ENCODE data around the gene LAMC1.
"Not testable (repeated sequence)": the region's sequence is repeated elsewhere in the genome, so short reads cannot be mapped to it uniquely, and the experiment has no call there.

The LAMC1 gene

GRCh38 chr1:183038333-183038866, 15.2 kb downstream of the LAMC1 start:
- no peak for DNase-seq
- in situ Hi-C loops (cut with HindIII; ENCODE audit: low pct_ligation_motif_present, low pct_unique_long_range_greater_than_20kb, low sequenced_read_pairs) = no loop called here

- DNase-seq = no peak
- in situ Hi-C loops (cut with HindIII; ENCODE audit: low pct_ligation_motif_present, low pct_unique_long_range_greater_than_20kb, low sequenced_read_pairs) = no loop called here
These were observed 15.7 kb downstream of the LAMC1 start for GRCh38 chr1:183038913-183039312.

GRCh38 chr1:183039330-183039729, 16.1 kb downstream of the LAMC1 start:
- in situ Hi-C loops (cut with HindIII; ENCODE audit: low pct_ligation_motif_present, low pct_unique_long_range_greater_than_20kb, low sequenced_read_pairs) = no loop called here
- no peak for DNase-seq

- in situ Hi-C loops (cut with HindIII; ENCODE audit: low pct_ligation_motif_present, low pct_unique_long_range_greater_than_20kb, low sequenced_read_pairs) = no loop called here
- DNase-seq = peak; percentile 73
These were observed 16.8 kb downstream of the LAMC1 start for GRCh38 chr1:183039985-183040447.

GRCh38 chr1:183040547-183040971, 17.3 kb downstream of the LAMC1 start:
- no peak for DNase-seq

GRCh38 chr1:183043254-183043653, 20.0 kb downstream of the LAMC1 start:
- in situ Hi-C loops (cut with HindIII; ENCODE audit: low pct_ligation_motif_present, low pct_unique_long_range_greater_than_20kb, low sequenced_read_pairs) = no loop called here
- no peak for DNase-seq

More at GRCh38 chr1:183040547-183040971, 17.3 kb downstream of the LAMC1 start:
- in situ Hi-C loops (cut with HindIII; ENCODE audit: low pct_ligation_motif_present, low pct_unique_long_range_greater_than_20kb, low sequenced_read_pairs) = no loop called here

GRCh38 chr1:183043872-183044854, 20.9 kb downstream of the LAMC1 start:
- peak; percentile 65 for DNase-seq
- in situ Hi-C loops (cut with HindIII; ENCODE audit: low pct_ligation_motif_present, low pct_unique_long_range_greater_than_20kb, low sequenced_read_pairs) = no loop called here

- in situ Hi-C loops (cut with HindIII; ENCODE audit: low pct_ligation_motif_present, low pct_unique_long_range_greater_than_20kb, low sequenced_read_pairs) = no loop called here
- no peak for DNase-seq
These were observed 21.9 kb downstream of the LAMC1 start for GRCh38 chr1:183044893-183045649.

- in situ Hi-C loops (cut with HindIII; ENCODE audit: low pct_ligation_motif_present, low pct_unique_long_range_greater_than_20kb, low sequenced_read_pairs) = no loop called here
- no peak for DNase-seq
These were observed 25.2 kb downstream of the LAMC1 start for GRCh38 chr1:183048087-183049085.

- in situ Hi-C loops (cut with HindIII; ENCODE audit: low pct_ligation_motif_present, low pct_unique_long_range_greater_than_20kb, low sequenced_read_pairs) = no loop called here
- DNase-seq = no peak
These were observed 28.3 kb downstream of the LAMC1 start for GRCh38 chr1:183051546-183051945.

- in situ Hi-C loops (cut with HindIII; ENCODE audit: low pct_ligation_motif_present, low pct_unique_long_range_greater_than_20kb, low sequenced_read_pairs) = no loop called here
- no peak for DNase-seq
These were observed 29.6 kb downstream of the LAMC1 start for GRCh38 chr1:183052861-183053260.

GRCh38 chr1:183058851-183059502, 35.8 kb downstream of the LAMC1 start:
- in situ Hi-C loops (cut with HindIII; ENCODE audit: low pct_ligation_motif_present, low pct_unique_long_range_greater_than_20kb, low sequenced_read_pairs) = no loop called here
- DNase-seq = no peak

GRCh38 chr1:183061194-183061593, 38.0 kb downstream of the LAMC1 start:
- in situ Hi-C loops (cut with HindIII; ENCODE audit: low pct_ligation_motif_present, low pct_unique_long_range_greater_than_20kb, low sequenced_read_pairs) = no loop called here
- DNase-seq = no peak

- in situ Hi-C loops (cut with HindIII; ENCODE audit: low pct_ligation_motif_present, low pct_unique_long_range_greater_than_20kb, low sequenced_read_pairs) = no loop called here
- no peak for DNase-seq
These were observed 40.1 kb downstream of the LAMC1 start for GRCh38 chr1:183063349-183063748.

- in situ Hi-C loops (cut with HindIII; ENCODE audit: low pct_ligation_motif_present, low pct_unique_long_range_greater_than_20kb, low sequenced_read_pairs) = no loop called here
- no peak for DNase-seq
These were observed 42.0 kb downstream of the LAMC1 start for GRCh38 chr1:183065168-183065706.

GRCh38 chr1:183066432-183066831, 43.2 kb downstream of the LAMC1 start:
- DNase-seq; in situ Hi-C loops (cut with HindIII; ENCODE audit: low pct_ligation_motif_present, low pct_unique_long_range_greater_than_20kb, low sequenced_read_pairs): not testable (repeated sequence)

- in situ Hi-C loops (cut with HindIII; ENCODE audit: low pct_ligation_motif_present, low pct_unique_long_range_greater_than_20kb, low sequenced_read_pairs) = no loop called here
- DNase-seq = peak; percentile 87
These were observed 46.5 kb downstream of the LAMC1 start for GRCh38 chr1:183069562-183070216.
